Motor neuron (in vitro differentiated cells): ENCODE data around the gene FUCA2. TPM values are rescaled to one million over a fixed set of nuclear protein-coding genes. Genes with fewer than 3 reads are reported as not detected.

Experiments used
- ATAC-seq, 8 experiments: fragments of 200-7000 bp; cut with Tn5 transposase; replicated peaks in 6 of 8; 2 replicates each; pipeline ENCODE4 v1.8.0; 2021; ENCODE audit warnings: mild to moderate bottlenecking in 8 of 8, moderate library complexity in 8 of 8
- H3K27ac ChIP-seq, 2 donors: fragments of 250-450 bp; sonication (Bioruptor Pico); 2 replicates each; pipeline ENCODE4 v1.9.0; 2021; ENCODE audit warnings: antibody characterized with exemption in 2 of 2, mild to moderate bottlenecking in 2 of 2, moderate library complexity in 1 of 2
- H3K4me1 ChIP-seq, 2 donors: fragments of 250-450 bp; sonication (Bioruptor Pico); replicated peaks in 1 of 2; 2 replicates each; pipeline ENCODE4 v1.6.1; 2021; ENCODE audit warnings: antibody characterized with exemption in 2 of 2, mild to moderate bottlenecking in 2 of 2, moderate library complexity in 1 of 2
- H3K4me3 ChIP-seq, 5 donors: fragments of 250-450 bp; sonication (Bioruptor Pico); 2 replicates each; pipeline ENCODE4 v1.9.0; 2021; ENCODE audit warnings: antibody characterized with exemption in 5 of 5, mild to moderate bottlenecking in 5 of 5, moderate library complexity in 4 of 5
- WGBS, 10 experiments: fragments of 450-650 bp; shearing (Covaris generic); methylation state at CpG; one replicate each; pipeline ENCODE4 v1.0.0; 2022; 5-methylcytosine and 5-hydroxymethylcytosine counted together
- in situ Hi-C, 9 experiments: fragments of 400-800 bp; cut with MboI; loops; one replicate each; pipeline ENCODE4 v1.15.0; 2021; ENCODE audit warnings: low sequenced_read_pairs in 9 of 9, low pct_unique_long_range_greater_than_20kb in 2 of 9; ENCODE audit not compliant: unreplicated experiment in 9 of 9
- total RNA-seq, 8 experiments: library from RNA; unstranded; fragments of 300-600 nt; gene quantifications; 2 replicates each; pipeline versions ENCODE4 v1.2.3 to v1.2.4, GENCODE V29; 2022

The FUCA2 gene, protein sequence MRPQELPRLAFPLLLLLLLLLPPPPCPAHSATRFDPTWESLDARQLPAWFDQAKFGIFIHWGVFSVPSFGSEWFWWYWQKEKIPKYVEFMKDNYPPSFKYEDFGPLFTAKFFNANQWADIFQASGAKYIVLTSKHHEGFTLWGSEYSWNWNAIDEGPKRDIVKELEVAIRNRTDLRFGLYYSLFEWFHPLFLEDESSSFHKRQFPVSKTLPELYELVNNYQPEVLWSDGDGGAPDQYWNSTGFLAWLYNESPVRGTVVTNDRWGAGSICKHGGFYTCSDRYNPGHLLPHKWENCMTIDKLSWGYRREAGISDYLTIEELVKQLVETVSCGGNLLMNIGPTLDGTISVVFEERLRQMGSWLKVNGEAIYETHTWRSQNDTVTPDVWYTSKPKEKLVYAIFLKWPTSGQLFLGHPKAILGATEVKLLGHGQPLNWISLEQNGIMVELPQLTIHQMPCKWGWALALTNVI
- total RNA-seq, result 100 to 1,000 TPM in 1 of 8 experiments, 10 to 100 TPM in 7; 21.6 to 125 (median 30.8) TPM

- H3K4me3 ChIP-seq, result peak within 1 kb of the TSS; percentile 42 to 58 (median 50)
- peaks cover 11 to 17% of the 10 kb centered on the region in 2 donors for H3K4me1 ChIP-seq
- in situ Hi-C loops, result no loop called here
- 0 to 70% (median 10%) methylated on average over 1 to 32 of the region's 63 CpGs for WGBS, 10 experiments
- peak within 1 kb of the TSS; percentile 72 to 87 for H3K27ac ChIP-seq
- peak; percentile 85 to 97 (median 95) for ATAC-seq
Observed at GRCh38 chr6:143510991-143511891, at the start of gene FUCA2. Gene FUCA2 (minus strand): TSS chr6:143511720. CDS start chr6:143511634, 86 bp downstream.

- 50 to 100% (median 89%) methylated on average over 1 to 9 of the region's 9 CpGs; no CpG with 5 or more reads in 3 of the 10 experiments for WGBS, 10 experiments
- Histone ChIP-seq H3K27ac (no peak overlapping the region), H3K4me1 (no peaks in the 10 kb centered on the region), H3K4me3 (no peak overlapping the region)
- in situ Hi-C loops, result loop anchor here in 1 of 9 experiments (25.0 kb wide), 1 partner anchor 451 kb away; the partner anchor contains the start of gene PLAGL1
- no peak for ATAC-seq
Observed at GRCh38 chr6:143561105-143561704, 49.7 kb upstream of the FUCA2 start.

DNA sequence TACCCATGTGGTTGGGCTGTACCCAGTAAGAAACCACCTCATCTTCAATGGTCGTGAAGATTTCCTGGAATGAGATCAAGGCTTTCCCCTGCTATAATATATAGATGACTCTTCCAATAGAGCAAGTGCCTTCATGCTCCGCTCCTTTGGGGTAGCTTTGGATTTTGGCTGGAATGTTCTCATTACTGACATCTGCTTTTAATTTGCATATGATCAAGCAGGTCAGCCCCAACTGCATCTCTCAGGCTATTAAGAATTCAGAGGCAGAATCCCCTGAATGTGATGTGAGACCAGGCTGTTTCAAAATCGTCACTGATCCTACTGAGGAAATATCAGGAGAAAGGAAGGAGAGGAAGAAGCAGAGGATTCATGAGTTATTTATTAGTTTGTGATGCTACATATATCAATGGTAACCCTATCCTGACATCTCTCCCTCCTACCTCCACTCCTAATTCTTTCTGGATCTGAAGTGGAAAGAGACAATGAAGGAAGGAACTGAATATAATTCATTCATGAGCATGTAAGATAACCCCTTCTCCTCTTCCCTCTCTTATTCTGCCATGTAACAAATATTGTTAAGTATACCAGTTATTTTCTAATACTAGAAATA is 47.6 kb upstream of the FUCA2 start:
- ATAC-seq, result peak in 1 of 8 experiments; percentile 18
- no peak overlapping the region for H3K27ac ChIP-seq
- no peak overlapping the region for H3K4me3 ChIP-seq
- H3K4me1 ChIP-seq, result no peaks in the 10 kb centered on the region
- in situ Hi-C loops, result loop anchor here in 1 of 9 experiments (25.0 kb wide), 1 partner anchor 453 kb away; the partner anchor contains the start of gene PLAGL1
- WGBS, 10 experiments, result 42 to 100% (median 89%) methylated on average over 2 to 3 of the region's 3 CpGs; no CpG with 5 or more reads in 4 of the 10 experiments

DNA sequence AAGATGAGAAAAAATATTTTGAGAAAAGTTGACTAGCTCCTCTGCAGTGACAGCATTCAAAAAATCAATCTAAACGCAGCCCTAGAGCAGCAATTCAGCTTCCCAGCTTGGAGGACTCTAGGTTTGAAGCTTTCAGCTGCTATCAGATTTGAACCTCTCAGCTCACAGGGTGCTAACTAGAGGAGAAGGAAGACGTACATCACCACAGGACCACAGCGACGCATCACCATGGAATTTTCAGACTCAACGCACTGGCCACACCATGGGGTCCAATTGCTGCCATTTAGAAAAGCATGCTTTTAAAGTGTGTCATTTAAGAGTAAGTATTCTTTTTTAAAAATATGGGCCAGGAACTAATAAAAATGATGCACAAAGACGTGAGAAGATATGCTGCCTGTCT is 45.0 kb upstream of the FUCA2 start:
- Histone ChIP-seq H3K4me1 (no peaks in the 10 kb centered on the region), H3K4me3 (no peak overlapping the region), H3K27ac (no peak overlapping the region)
- 0 to 100% (median 80%) methylated on average over 1 to 4 of the region's 6 CpGs; no CpG with 5 or more reads in 2 of the 10 experiments for WGBS, 10 experiments
- in situ Hi-C loops, result loop anchor here in 1 of 9 experiments (25.0 kb wide), 1 partner anchor 456 kb away; the partner anchor contains the start of gene PLAGL1
- no peak for ATAC-seq

DNA sequence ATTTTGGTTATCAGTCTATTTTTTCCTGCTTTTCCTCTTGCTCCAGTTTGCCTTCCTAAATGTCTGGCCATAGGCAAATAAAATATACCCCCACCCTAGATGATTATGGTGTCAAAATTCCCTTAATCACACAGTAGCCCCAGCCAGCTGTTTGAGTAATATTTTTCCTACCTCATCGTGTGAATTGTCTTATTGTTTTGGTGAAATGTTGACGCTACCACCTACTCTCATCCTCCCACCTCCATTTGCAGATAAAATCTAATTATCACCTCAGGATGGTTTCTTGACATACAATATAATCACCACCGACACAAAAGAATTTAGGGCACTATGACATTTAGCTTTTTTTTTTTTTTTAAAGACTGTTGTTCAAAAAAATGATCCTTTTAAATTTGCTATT is 44.1 kb upstream of the FUCA2 start:
- in situ Hi-C loops, result loop anchor here in 1 of 9 experiments (25.0 kb wide), 1 partner anchor 457 kb away; the partner anchor contains the start of gene PLAGL1
- Histone ChIP-seq H3K4me1 (no peaks in the 10 kb centered on the region), H3K27ac (no peak overlapping the region), H3K4me3 (no peak overlapping the region)
- 67 to 100% (median 86%) methylated on average over 1 to 3 of the region's 3 CpGs for WGBS, 10 experiments
- ATAC-seq, result no peak

DNA sequence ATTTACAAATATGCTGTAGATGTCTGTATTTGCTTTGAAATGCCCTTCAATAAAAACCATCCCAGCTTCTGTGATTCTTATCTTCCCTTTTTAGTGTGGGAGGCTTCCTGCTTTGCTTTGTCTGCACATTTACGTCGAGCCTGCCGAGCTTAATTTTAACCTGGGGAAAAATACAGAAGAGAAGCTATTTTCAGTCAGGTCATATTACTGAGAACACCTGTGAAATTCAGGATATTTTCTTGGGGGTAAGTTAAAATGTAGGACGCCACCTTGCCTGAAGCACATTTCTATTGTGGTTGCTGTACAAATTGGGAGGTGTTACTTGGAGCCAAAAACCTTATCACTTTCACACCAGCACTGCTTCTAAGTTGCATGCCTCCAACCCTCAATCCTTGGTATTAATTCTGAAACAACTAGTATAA is 43.6 kb upstream of the FUCA2 start:
- Histone ChIP-seq H3K4me3 (no peak overlapping the region), H3K4me1 (no peaks in the 10 kb centered on the region), H3K27ac (no peak overlapping the region)
- no peak for ATAC-seq
- in situ Hi-C loops, result loop anchor here in 1 of 9 experiments (25.0 kb wide), 1 partner anchor 457 kb away; the partner anchor contains the start of gene PLAGL1
- 48 to 100% (median 74%) methylated on average over 1 to 4 of the region's 4 CpGs; no CpG with 5 or more reads in 2 of the 10 experiments for WGBS, 10 experiments

GRCh38 chr6:143553337-143553736 is 41.8 kb upstream of the FUCA2 start:
- 60 to 100% (median 95%) methylated on average over 1 to 2 of the region's 2 CpGs; no CpG with 5 or more reads in 1 of the 10 experiments for WGBS, 10 experiments
- no peak for ATAC-seq
- Histone ChIP-seq H3K4me3 (no peak overlapping the region), H3K4me1 (peaks cover 2 to 4% of the 10 kb centered on the region in 2 donors), H3K27ac (no peak overlapping the region)
- in situ Hi-C loops, result loop anchor here in 1 of 9 experiments (25.0 kb wide), 1 partner anchor 459 kb away; the partner anchor contains the start of gene PLAGL1

GRCh38 chr6:143549949-143550268 is 38.4 kb upstream of the FUCA2 start:
- Histone ChIP-seq H3K27ac (no peak overlapping the region), H3K4me1 (peaks cover 2 to 4% of the 10 kb centered on the region in 2 donors), H3K4me3 (no peak overlapping the region)
- 76 to 100% (median 89%) methylated on average over 1 to 3 of the region's 4 CpGs; no CpG with 5 or more reads in 6 of the 10 experiments for WGBS, 10 experiments
- in situ Hi-C loops, result loop anchor here in 1 of 9 experiments (25.0 kb wide), 1 partner anchor 462 kb away; the partner anchor contains the start of gene PLAGL1
- no peak for ATAC-seq

DNA sequence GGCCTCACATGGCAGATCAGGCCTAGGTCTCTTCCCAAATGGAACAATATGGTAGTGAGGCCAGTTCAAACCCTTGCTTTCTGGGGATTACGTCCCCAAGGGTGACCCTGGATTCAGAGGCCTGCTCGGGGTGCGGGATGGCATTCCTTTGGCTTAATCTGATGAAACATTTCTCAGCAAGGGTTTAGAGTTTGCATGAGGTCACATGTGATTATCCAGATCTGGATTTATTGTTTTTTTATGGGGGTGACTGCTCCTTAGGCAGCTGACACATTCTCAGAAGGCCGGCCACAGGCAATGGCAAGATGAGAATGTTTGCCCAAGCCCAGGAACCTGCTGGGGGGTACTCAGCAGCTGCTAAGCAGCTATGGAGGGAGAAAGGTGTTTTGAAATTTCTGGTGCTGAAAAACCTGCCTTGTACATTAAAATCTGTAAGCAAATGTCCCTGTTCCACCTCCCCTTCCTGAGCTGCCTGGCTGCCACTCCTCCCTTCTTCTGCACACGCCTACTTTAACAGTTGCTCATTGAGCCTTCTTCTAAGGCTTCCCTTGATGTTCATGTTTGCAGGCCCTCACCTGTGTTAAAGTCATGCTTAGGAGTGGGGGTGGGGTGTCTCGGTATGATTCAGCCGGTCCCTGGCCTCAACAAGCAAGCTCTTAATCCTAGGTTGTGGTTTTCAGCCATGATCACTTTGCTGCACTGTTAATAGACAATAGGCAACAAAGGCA is 37.9 kb upstream of the FUCA2 start:
- ATAC-seq, result peak in 2 of 8 experiments; percentile 71 to 76
- in situ Hi-C loops, result no loop called here
- Histone ChIP-seq H3K4me1 (peaks cover 2 to 4% of the 10 kb centered on the region in 2 donors), H3K27ac (no peak overlapping the region), H3K4me3 (no peak overlapping the region)
- WGBS, 10 experiments, result 71 to 100% (median 84%) methylated on average over 1 to 7 of the region's 7 CpGs; no CpG with 5 or more reads in 3 of the 10 experiments

GRCh38 chr6:143546599-143546998 is 35.1 kb upstream of the FUCA2 start:
- 70 to 100% (median 90%) methylated on average over 1 to 2 of the region's 3 CpGs; no CpG with 5 or more reads in 1 of the 10 experiments for WGBS, 10 experiments
- H3K4me3 ChIP-seq, result no peak overlapping the region
- H3K27ac ChIP-seq, result no peak overlapping the region
- in situ Hi-C loops, result no loop called here
- peaks cover 2 to 4% of the 10 kb centered on the region in 2 donors for H3K4me1 ChIP-seq
- ATAC-seq, result no peak

GRCh38 chr6:143545976-143546547 is 34.5 kb upstream of the FUCA2 start:
- WGBS, 10 experiments, result 31 to 100% (median 90%) methylated on average over 1 to 3 of the region's 3 CpGs; no CpG with 5 or more reads in 2 of the 10 experiments
- no peak for ATAC-seq
- H3K4me1 ChIP-seq, result peaks cover 2 to 4% of the 10 kb centered on the region in 2 donors
- in situ Hi-C loops, result no loop called here
- H3K27ac ChIP-seq, result no peak overlapping the region
- H3K4me3 ChIP-seq, result no peak overlapping the region
